ENCODE measurements around the gene PRXL2B. TPM values are rescaled to one million over a fixed set of nuclear protein-coding genes. Genes with fewer than 3 reads are reported as not detected.

Gene PRXL2B
- total RNA-seq, 1 donor from 2014 or later, result 42.0 TPM

DNA sequence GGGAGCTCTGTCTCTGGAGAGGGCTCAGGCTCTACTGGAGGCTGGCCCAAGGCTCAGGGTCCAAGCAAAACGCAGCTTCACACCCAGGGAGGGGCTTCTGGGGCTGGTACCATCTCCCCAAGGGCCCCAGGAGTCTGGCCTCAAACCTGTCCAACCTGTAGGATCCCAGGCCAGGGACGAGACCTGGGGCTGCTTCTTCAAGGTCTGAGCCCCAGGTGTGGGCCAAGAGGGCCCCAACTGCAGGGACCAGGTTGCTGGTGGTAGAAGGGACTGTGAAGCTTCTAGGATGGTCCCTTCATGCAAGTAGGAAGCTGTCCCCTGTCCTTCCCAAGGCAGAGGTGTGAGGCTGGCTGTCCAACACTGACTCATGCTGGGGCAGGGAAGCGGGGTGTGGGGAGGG is 54.0 kb downstream of the PRXL2B start:
- no peaks in the 10 kb centered on the region for H3K36me3 ChIP-seq (ENCODE audit: control insufficient read depth, insufficient read depth, low read length)
- no peak for TF ChIP-seq CTCF (IDR thresholded peaks at IDR 0.05; ENCODE audit: insufficient read depth, low read length, poor library complexity, severe bottlenecking)
- DNase-seq (ENCODE audit: low read depth), result no peak
- H3K4me3 ChIP-seq (ENCODE audit: low read depth, low read length), result no peak overlapping the region
- peaks cover 2% of the 10 kb centered on the region for H3K27me3 ChIP-seq (ENCODE audit: control insufficient read depth, insufficient read depth, low read length)

Other genes with a start within 250 kb of the PRXL2B start
- gene MORN1, start 195.2 kb upstream of the PRXL2B start, total RNA-seq, result 7.7 and 8.4 TPM in 2 replicates
- gene RER1, start 194.9 kb upstream of the PRXL2B start, total RNA-seq, result 79.1 and 92.8 TPM in 2 replicates
- gene PEX10, start 174.2 kb upstream of the PRXL2B start, total RNA-seq, result 48.1 and 50.4 TPM in 2 replicates
- gene PLCH2, start 110.5 kb upstream of the PRXL2B start, total RNA-seq, result 0.07 and 0.92 TPM in 2 replicates
- gene PANK4, start 60.2 kb upstream of the PRXL2B start, total RNA-seq, result 25.5 and 28.9 TPM in 2 replicates
- 0.71 TPM in 1 of 2 replicates, not detected in the other for gene HES5, start 56.5 kb upstream of the PRXL2B start, total RNA-seq
- gene TNFRSF14, start 30.4 kb upstream of the PRXL2B start, total RNA-seq, result 14.7 and 16.8 TPM in 2 replicates
- 1.9 TPM in 1 of 2 replicates, not detected in the other for gene MMEL1, start 46.2 kb downstream of the PRXL2B start, total RNA-seq
- under 0.01 and 0.13 TPM in 2 replicates for gene TTC34, start 214.9 kb downstream of the PRXL2B start, total RNA-seq

Measured in kidney epithelial cell (primary cell).